ENCODE results near the gene PSMA1. TPM values are rescaled to one million over a fixed set of nuclear protein-coding genes. Genes with fewer than 3 reads are reported as not detected.
A peak's percentile ranks its signal among the peaks of the same experiment; 100 is the strongest.
"Not testable (repeated sequence)": the region's sequence is repeated elsewhere in the genome, so short reads cannot be mapped to it uniquely, and the experiment has no call there.

Gene PSMA1
- polyA plus RNA-seq (ENCODE audit: insufficient read length in 3 of 3), result 100 to 1,000 TPM; 158 to 199 (median 175) TPM
- long read RNA-seq, donor 1, transcript PSMA1-201 (10 exons, 1,505 nt), result major isoform, 43 of 56 reads
- long read RNA-seq, donor 1, partial matches to known transcripts, result 8 of 56 reads
- long read RNA-seq, donor 1, other reads (novel, unspliced or antisense), result 0 of 56 reads
- long read RNA-seq, donor 2, transcript PSMA1-201 (10 exons, 1,505 nt), result major isoform, 37 of 47 reads
- long read RNA-seq, donor 2, partial matches to known transcripts, result 8 of 47 reads
- long read RNA-seq, donor 2, other reads (novel, unspliced or antisense), result 0 of 47 reads
- long read RNA-seq, donor 3, transcript PSMA1-201 (10 exons, 1,505 nt), result major isoform, 86 of 126 reads
- long read RNA-seq, donor 3, partial matches to known transcripts, result 30 of 126 reads
- long read RNA-seq, donor 3, other reads (novel, unspliced or antisense), result 6 of 126 reads
- long read RNA-seq, donor 4, transcript PSMA1-201 (10 exons, 1,505 nt), result major isoform, 53 of 67 reads
- long read RNA-seq, donor 4, partial matches to known transcripts, result 12 of 67 reads
- long read RNA-seq, donor 4, other reads (novel, unspliced or antisense), result 0 of 67 reads
- long read RNA-seq, donor 5, result 0 reads
- long read RNA-seq, donor 6, transcript PSMA1-201 (10 exons, 1,505 nt), result major isoform, 44 of 68 reads
- long read RNA-seq, donor 6, partial matches to known transcripts, result 16 of 68 reads
- long read RNA-seq, donor 6, other reads (novel, unspliced or antisense), result 6 of 68 reads
- long read RNA-seq, donor 7, transcript PSMA1-201 (10 exons, 1,505 nt), result major isoform, 53 of 81 reads
- long read RNA-seq, donor 7, partial matches to known transcripts, result 25 of 81 reads
- long read RNA-seq, donor 7, other reads (novel, unspliced or antisense), result 0 of 81 reads
- long read RNA-seq, donor 8, transcript PSMA1-201 (10 exons, 1,505 nt), result major isoform, 87 of 159 reads
- long read RNA-seq, donor 8, transcript PSMA1-203 (3 exons, 646 nt), result minor isoform, 9 of 159 reads
- long read RNA-seq, donor 8, partial matches to known transcripts, result 44 of 159 reads
- long read RNA-seq, donor 8, other reads (novel, unspliced or antisense), result 14 of 159 reads
- long read RNA-seq, donor 9, transcript PSMA1-201 (10 exons, 1,505 nt), result major isoform, 48 of 72 reads
- long read RNA-seq, donor 9, partial matches to known transcripts, result 21 of 72 reads
- long read RNA-seq, donor 9, other reads (novel, unspliced or antisense), result 0 of 72 reads
- long read RNA-seq, donor 10, transcript PSMA1-201 (10 exons, 1,505 nt), result major isoform, 59 of 86 reads
- long read RNA-seq, donor 10, partial matches to known transcripts, result 21 of 86 reads
- long read RNA-seq, donor 10, other reads (novel, unspliced or antisense), result 0 of 86 reads
- long read RNA-seq, donor 11, transcript PSMA1-201 (10 exons, 1,505 nt), result major isoform, 38 of 56 reads
- long read RNA-seq, donor 11, partial matches to known transcripts, result 16 of 56 reads
- long read RNA-seq, donor 11, other reads (novel, unspliced or antisense), result 0 of 56 reads
- long read RNA-seq, donor 12, transcript PSMA1-201 (10 exons, 1,505 nt), result major isoform, 16 of 26 reads
- long read RNA-seq, donor 12, partial matches to known transcripts, result 6 of 26 reads
- long read RNA-seq, donor 12, other reads (novel, unspliced or antisense), result 0 of 26 reads
- long read RNA-seq, donor 13, result 0 reads
- long read RNA-seq, donor 14, transcript PSMA1-201 (10 exons, 1,505 nt), result major isoform, 49 of 74 reads
- long read RNA-seq, donor 14, partial matches to known transcripts, result 15 of 74 reads
- long read RNA-seq, donor 14, other reads (novel, unspliced or antisense), result 7 of 74 reads
- long read RNA-seq, donor 15, transcript PSMA1-201 (10 exons, 1,505 nt), result major isoform, 30 of 37 reads
- long read RNA-seq, donor 15, partial matches to known transcripts, result 5 of 37 reads
- long read RNA-seq, donor 15, other reads (novel, unspliced or antisense), result 0 of 37 reads
- long read RNA-seq, donor 16, transcript PSMA1-203 (3 exons, 646 nt), result minor isoform, 8 of 198 reads
- long read RNA-seq, donor 16, transcript PSMA1-201 (10 exons, 1,505 nt), result major isoform, 125 of 198 reads
- long read RNA-seq, donor 16, partial matches to known transcripts, result 52 of 198 reads
- long read RNA-seq, donor 16, other reads (novel, unspliced or antisense), result 7 of 198 reads

GRCh38 chr11:14519917-14520746, at the start of gene PSMA1:
Gene PSMA1, minus strand, starts transcription at chr11:14520386. Its CDS starts 87 bp downstream, at chr11:14520299.
- peak; percentile 81 to 96 (median 90) for DNase-seq (ENCODE audit: extremely low read depth in 1 of 11, low read depth in 9 of 11, low spot score in 4 of 11)

DNA sequence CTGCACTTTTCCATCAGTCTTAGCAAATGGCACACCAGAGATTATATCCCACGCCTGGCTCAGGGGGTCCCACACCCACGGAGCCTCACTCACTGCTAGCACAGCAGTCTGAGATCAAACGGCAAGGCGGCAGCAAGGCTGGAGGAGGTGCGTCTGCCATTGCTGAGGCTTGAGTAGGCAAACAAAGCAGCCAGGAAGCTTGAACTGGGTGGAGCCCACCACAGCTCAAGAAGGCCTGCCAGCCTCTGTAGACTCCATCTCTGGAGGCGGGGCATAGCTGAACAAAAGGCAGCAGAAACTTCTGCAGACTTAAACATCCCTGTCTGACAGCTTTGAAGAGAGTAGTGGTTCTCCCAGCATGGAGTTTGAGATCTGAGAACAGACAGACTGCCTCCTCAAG, 49.3 kb upstream of the PSMA1 start:
- DNase-seq (ENCODE audit: extremely low read depth in 1 of 11, low read depth in 9 of 11, low spot score in 4 of 11), result not testable (repeated sequence)

DNA sequence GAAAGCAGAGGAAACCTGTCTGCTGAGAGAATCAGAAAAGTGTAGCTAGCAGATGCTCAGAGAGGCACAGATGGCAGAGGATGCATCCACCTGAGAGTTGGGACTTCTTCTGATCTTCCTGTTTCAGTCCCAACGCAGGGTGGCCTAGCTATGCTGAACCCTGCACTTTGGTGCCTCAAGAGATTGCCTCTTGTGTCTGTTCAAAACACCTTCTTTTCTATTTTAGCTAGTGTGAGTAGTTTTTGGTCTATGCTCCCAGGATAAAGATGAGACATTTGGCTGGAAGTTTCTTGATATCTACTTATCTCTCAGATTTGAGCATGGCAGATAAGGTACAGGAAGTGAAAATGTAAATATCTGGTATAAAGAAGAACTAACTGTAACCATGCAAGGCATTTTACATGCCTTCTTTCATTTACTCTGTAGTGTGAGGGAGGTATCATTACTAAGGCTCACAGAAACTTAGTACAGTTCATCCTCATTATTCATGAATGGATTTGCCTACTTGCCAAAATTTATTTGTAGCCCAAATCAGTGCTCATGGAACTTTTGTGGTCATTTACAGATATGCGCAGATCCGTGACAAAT, 47.0 kb upstream of the PSMA1 start:
- DNase-seq (ENCODE audit: extremely low read depth in 1 of 11, low read depth in 9 of 11, low spot score in 4 of 11), result no peak

- DNase-seq (ENCODE audit: extremely low read depth in 1 of 11, low read depth in 9 of 11, low spot score in 4 of 11), result no peak
These were observed 46.3 kb upstream of the PSMA1 start for GRCh38 chr11:14566331-14567063.

- DNase-seq (ENCODE audit: extremely low read depth in 1 of 11, low read depth in 9 of 11, low spot score in 4 of 11), result no peak
These were observed 45.7 kb upstream of the PSMA1 start for GRCh38 chr11:14565845-14566244.

DNA sequence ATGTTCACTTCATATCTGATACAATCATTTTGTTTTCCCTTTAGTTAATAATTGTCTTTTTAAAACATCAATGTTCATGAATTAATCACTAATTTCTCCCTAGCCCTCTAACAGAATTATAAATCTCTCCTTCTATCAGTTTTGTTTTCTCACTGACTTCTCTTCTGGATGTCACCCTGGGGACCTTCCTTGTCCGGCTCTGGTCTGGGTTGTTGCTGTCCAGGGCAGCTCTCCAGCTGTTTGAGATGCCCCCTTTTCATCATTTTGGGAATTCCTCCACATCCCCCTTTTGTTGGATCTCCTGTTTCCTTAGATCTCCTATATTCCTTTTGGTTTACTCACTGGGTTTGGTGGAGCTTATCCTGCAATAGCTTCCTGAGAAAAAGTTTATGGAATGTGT, 35.6 kb upstream of the PSMA1 start:
- no peak for DNase-seq (ENCODE audit: extremely low read depth in 1 of 11, low read depth in 9 of 11, low spot score in 4 of 11)

GRCh38 chr11:14554959-14555358, 34.8 kb upstream of the PSMA1 start:
- peak in 1 of 11 donors; percentile 5 for DNase-seq (ENCODE audit: extremely low read depth in 1 of 11, low read depth in 9 of 11, low spot score in 4 of 11)

GRCh38 chr11:14552089-14552488, 31.9 kb upstream of the PSMA1 start:
- no peak for DNase-seq (ENCODE audit: extremely low read depth in 1 of 11, low read depth in 9 of 11, low spot score in 4 of 11)

- DNase-seq (ENCODE audit: extremely low read depth in 1 of 11, low read depth in 9 of 11, low spot score in 4 of 11), result no peak
These were observed 31.2 kb upstream of the PSMA1 start for GRCh38 chr11:14551380-14551779.

GRCh38 chr11:14549891-14550290, 29.7 kb upstream of the PSMA1 start:
- DNase-seq (ENCODE audit: extremely low read depth in 1 of 11, low read depth in 9 of 11, low spot score in 4 of 11), result no peak

DNA sequence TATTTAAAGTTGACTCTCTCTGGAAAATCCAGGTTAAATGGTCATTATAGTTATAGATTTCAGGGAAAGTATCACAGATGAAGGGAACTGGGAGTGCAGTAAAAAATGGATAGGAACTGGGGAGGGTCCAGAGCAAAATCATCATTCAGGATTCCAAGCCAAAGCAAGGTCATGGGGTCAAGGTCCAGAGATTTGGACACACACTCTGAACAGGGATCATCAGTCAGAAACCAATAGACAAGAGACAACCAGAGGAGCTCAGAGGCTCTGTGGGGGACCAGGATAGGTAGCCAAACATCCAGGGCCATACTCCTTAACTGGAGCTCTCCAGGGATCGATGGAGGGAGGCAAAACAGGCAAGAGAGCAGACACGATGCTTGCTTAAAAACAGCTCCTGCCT, 27.3 kb upstream of the PSMA1 start:
- no peak for DNase-seq (ENCODE audit: extremely low read depth in 1 of 11, low read depth in 9 of 11, low spot score in 4 of 11)

DNA sequence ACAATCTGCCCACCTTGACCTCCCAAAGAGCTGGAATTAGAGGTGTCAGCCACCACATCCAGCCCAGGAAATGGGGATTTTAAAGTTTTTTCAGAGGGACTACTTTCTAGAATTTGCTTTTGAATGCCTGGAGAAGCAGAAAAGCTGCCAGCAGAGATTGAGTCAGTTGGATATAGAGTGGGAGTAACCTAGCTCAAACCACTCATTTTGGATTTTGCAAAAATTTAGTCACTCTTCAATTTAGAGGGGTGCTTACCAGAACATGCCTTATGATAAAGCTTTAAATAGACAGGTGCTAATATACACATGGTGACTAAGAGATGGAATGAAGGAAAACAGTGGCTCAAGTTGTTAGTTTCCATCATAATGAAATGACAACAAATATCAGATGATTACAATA, 26.5 kb upstream of the PSMA1 start:
- DNase-seq (ENCODE audit: extremely low read depth in 1 of 11, low read depth in 9 of 11, low spot score in 4 of 11), result no peak

DNA sequence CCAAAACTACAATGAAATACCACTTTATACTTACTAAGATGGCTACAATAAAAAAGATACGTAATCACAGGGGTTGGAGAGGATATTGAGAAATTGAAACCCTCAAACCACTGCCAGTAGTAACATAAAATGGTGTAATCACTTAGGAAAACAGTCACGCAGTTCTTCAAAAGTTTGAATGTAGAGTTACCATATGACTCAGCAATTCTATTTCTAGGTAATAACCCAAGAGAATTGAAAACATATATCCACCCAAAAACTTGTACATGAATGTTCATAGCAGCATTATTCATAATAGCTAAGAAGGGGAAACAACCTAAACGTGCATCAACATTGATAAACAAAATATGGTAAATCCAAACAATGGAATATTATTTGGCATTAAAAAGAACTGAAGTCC, 24.4 kb upstream of the PSMA1 start:
- no peak for DNase-seq (ENCODE audit: extremely low read depth in 1 of 11, low read depth in 9 of 11, low spot score in 4 of 11)

DNA sequence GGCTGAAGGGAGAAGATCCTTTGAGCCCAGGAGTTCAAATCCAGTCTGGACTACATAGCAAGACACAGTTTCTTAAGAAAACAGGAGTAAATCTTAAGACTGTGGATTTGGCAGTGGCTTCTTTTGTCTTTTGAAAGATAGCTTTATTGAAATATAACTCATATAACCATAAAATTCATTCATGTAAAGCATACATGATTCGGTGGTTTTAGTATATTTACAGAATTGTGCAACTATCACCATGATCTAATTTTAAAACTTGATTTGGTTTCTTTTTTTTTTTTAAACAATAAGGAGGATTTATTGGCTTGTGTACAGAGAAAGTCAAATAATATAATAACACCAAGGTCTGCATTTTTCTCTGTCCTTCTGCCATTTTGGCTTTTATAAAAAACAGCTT, 23.1 kb upstream of the PSMA1 start:
- no peak for DNase-seq (ENCODE audit: extremely low read depth in 1 of 11, low read depth in 9 of 11, low spot score in 4 of 11)

- no peak for DNase-seq (ENCODE audit: extremely low read depth in 1 of 11, low read depth in 9 of 11, low spot score in 4 of 11)
These were observed 22.1 kb upstream of the PSMA1 start for GRCh38 chr11:14542324-14542723.
